GM12878 (cell line): ENCODE results near the gene CCDC159. TPM values are rescaled to one million over a fixed set of nuclear protein-coding genes. Genes with fewer than 3 reads are reported as not detected.

Experiments used
- ATAC-seq: fragments of 200-7000 bp; cut with Tn5 transposase; 3 replicates; pipeline ENCODE4 v1.9.1; 2020; ENCODE audit warnings: mild to moderate bottlenecking, moderate library complexity
- BruUV-seq: library from RNA; stranded (reverse); fragments of 400-500 nt; replicated peaks from 2 replicates; lab custom pipeline; 2021; lab: Mats Ljungman, UMichigan
- CTCF ChIA-PET: fragments of 300-600 bp; sonication (Branson Sonifier 250); formaldehyde crosslinking; extraction: SDS; loops from one replicate; lab custom pipeline; 2021; ENCODE audit warnings: inconsistent platforms; lab: Yijun Ruan, JAX
- POLR2A ChIA-PET: fragments of 350-600 bp; formaldehyde crosslinking; extraction: SDS; loops from one replicate; lab custom pipeline; 2021; ENCODE audit warnings: inconsistent platforms; lab: Charles Lee
- RAD21 ChIA-PET: fragments of 300-600 bp; sonication (Branson Sonifier 250); formaldehyde crosslinking; loops from one replicate; lab custom pipeline; 2023; ENCODE audit warnings: antibody characterized with exemption; ENCODE audit not compliant: unreplicated experiment; lab: Charles Lee
- SMC1A ChIA-PET: fragments of 300-600 bp; sonication (Branson Sonifier 250); formaldehyde crosslinking; loops from one replicate; lab custom pipeline; 2023; ENCODE audit not compliant: unreplicated experiment, uncharacterized antibody; lab: Charles Lee
- DNase-seq: peaks from one replicate; pipeline ENCODE4 v3.0.0-alpha.2; 2011; ENCODE audit warnings: low read depth, low spot score
- FAIRE-seq: peaks from 3 replicates; lab custom pipeline; 2011; peaks lifted over from hg19 to GRCh38; lab: Jason Lieb, UNC
- H2AFZ ChIP-seq: 2 replicates; pipeline ENCODE4 v1.6.0; 2011; ENCODE audit warnings: low read depth, low read length, control low read depth; ENCODE audit not compliant: control insufficient read depth
- H3K27ac ChIP-seq: 2 replicates; pipeline ENCODE4 v1.5.1; 2011; ENCODE audit warnings: control low read depth; ENCODE audit not compliant: control insufficient read depth, insufficient read depth
- H3K27me3 ChIP-seq, 2 experiments: replicated peaks in 1 of 2; 2 replicates each; pipeline versions ENCODE4 v1.6.0 to v1.6.1; 2011; ENCODE audit warnings: low read length in 1 of 2; ENCODE audit not compliant: control insufficient read depth in 2 of 2, insufficient read depth in 2 of 2
- H3K36me3 ChIP-seq, 2 experiments: 2 replicates each; pipeline ENCODE4 v1.5.1; 2011; ENCODE audit warnings: low read length in 1 of 2; ENCODE audit not compliant: control insufficient read depth in 2 of 2, insufficient read depth in 2 of 2
- H3K4me1 ChIP-seq: 2 replicates; pipeline ENCODE4 v1.6.1; 2011; ENCODE audit warnings: mild to moderate bottlenecking, low read length, moderate library complexity, mixed read lengths; ENCODE audit not compliant: control insufficient read depth, insufficient read depth
- H3K4me2 ChIP-seq: 2 replicates; pipeline ENCODE4 v1.6.0; 2011; ENCODE audit warnings: control low read depth; ENCODE audit not compliant: control insufficient read depth, insufficient read depth
- H3K4me3 ChIP-seq: fragments of 200-600 bp; sonication (generic); 2 replicates; pipeline ENCODE4 v1.5.1; 2016
- H3K79me2 ChIP-seq: 2 replicates; pipeline ENCODE4 v1.6.0; 2011; ENCODE audit warnings: low read length; ENCODE audit not compliant: control insufficient read depth, insufficient read depth
- H3K9ac ChIP-seq: 2 replicates; pipeline ENCODE4 v1.8.0; 2011; ENCODE audit warnings: low read length, control low read depth, mixed read lengths; ENCODE audit not compliant: control insufficient read depth, insufficient read depth
- H3K9me3 ChIP-seq: replicated peaks from 3 replicates; pipeline ENCODE4 v1.5.1; 2011; ENCODE audit warnings: mild to moderate bottlenecking, low read length; ENCODE audit not compliant: control insufficient read depth, insufficient read depth
- H4K20me1 ChIP-seq: 2 replicates; pipeline ENCODE4 v1.6.0; 2011; ENCODE audit not compliant: control insufficient read depth, insufficient read depth
- ATF3 ChIP-seq: IDR thresholded peaks from 2 replicates; pipeline ENCODE4 v1.6.1; 2011; ENCODE audit warnings: low read depth, mild to moderate bottlenecking, low read length, moderate library complexity, borderline replicate concordance; ENCODE audit errors: extremely low read depth
- CBFB ChIP-seq: IDR thresholded peaks from 2 replicates; pipeline ENCODE4 v1.6.1; 2016; ENCODE audit warnings: antibody characterized with exemption, low read depth
- CBX5 ChIP-seq: sonication (generic); IDR thresholded peaks from 2 replicates; pipeline ENCODE4 v1.6.1; 2016; ENCODE audit warnings: low read depth, moderate library complexity, mild to moderate bottlenecking, inconsistent platforms
- FOXM1 ChIP-seq: IDR thresholded peaks from 2 replicates; pipeline ENCODE4 v1.6.1; 2012; ENCODE audit warnings: low read depth, mild to moderate bottlenecking, inconsistent platforms, low read length, moderate library complexity
- HSF1 ChIP-seq: fragments of 150-350 bp; IDR thresholded peaks from 2 replicates; pipeline ENCODE4 v1.6.1; 2014; ENCODE audit warnings: mild to moderate bottlenecking, low read depth, low read length
- IRF4 ChIP-seq: IDR thresholded peaks from 2 replicates; pipeline ENCODE4 v1.6.1; 2011; ENCODE audit warnings: low read depth, low read length
- IRF5 ChIP-seq: fragments of 450-650 bp; IDR thresholded peaks from 2 replicates; pipeline ENCODE4 v1.6.1; 2017; ENCODE audit warnings: borderline replicate concordance
- KDM1A ChIP-seq: fragments of 200-600 bp; sonication (generic); IDR thresholded peaks from 2 replicates; pipeline ENCODE4 v1.6.1; 2016; ENCODE audit warnings: borderline replicate concordance
- LARP7 ChIP-seq: fragments of 450-650 bp; IDR thresholded peaks from 2 replicates; pipeline ENCODE4 v1.6.1; 2017; ENCODE audit warnings: mild to moderate bottlenecking
- MEF2B ChIP-seq: fragments of 450-650 bp; IDR thresholded peaks from 2 replicates; pipeline ENCODE4 v1.6.1; 2018; ENCODE audit warnings: mild to moderate bottlenecking, moderate library complexity; ENCODE audit not compliant: partially characterized antibody, poor library complexity, severe bottlenecking
- MTA2 ChIP-seq: fragments of 450-650 bp; IDR thresholded peaks from 2 replicates; pipeline ENCODE4 v1.6.1; 2016; ENCODE audit warnings: low read depth, mild to moderate bottlenecking, moderate library complexity
- NR2C2 ChIP-seq: IDR thresholded peaks from 2 replicates; pipeline ENCODE4 v1.6.1; 2011; ENCODE audit warnings: borderline replicate concordance, low read depth; ENCODE audit not compliant: control insufficient read depth, insufficient read length
- PML ChIP-seq: IDR thresholded peaks from 2 replicates; pipeline ENCODE4 v1.6.1; 2012; ENCODE audit warnings: low read length, inconsistent platforms
- POLR2AphosphoS5 ChIP-seq: IDR thresholded peaks from 2 replicates; pipeline ENCODE4 v1.6.1; 2011; ENCODE audit warnings: mild to moderate bottlenecking, low read length, inconsistent platforms
- RFX5 ChIP-seq: IDR thresholded peaks from 2 replicates; pipeline ENCODE4 v1.6.1; 2011; ENCODE audit warnings: low read depth, low read length, improper control_type of control experiment
- SMARCA5 ChIP-seq: fragments of 450-650 bp; IDR thresholded peaks from 2 replicates; pipeline ENCODE4 v1.6.1; 2017; ENCODE audit warnings: mild to moderate bottlenecking
- TCF3 ChIP-seq: IDR thresholded peaks from 2 replicates; pipeline ENCODE4 v1.6.1; 2012; ENCODE audit warnings: low read depth, mild to moderate bottlenecking, low read length, borderline replicate concordance; ENCODE audit not compliant: insufficient read depth
- ZBTB33 ChIP-seq: fragments of 450-650 bp; IDR thresholded peaks from 2 replicates; pipeline ENCODE4 v1.6.1; 2017; ENCODE audit warnings: mild to moderate bottlenecking
- ZNF217 ChIP-seq: fragments of 450-650 bp; IDR thresholded peaks from 2 replicates; pipeline ENCODE4 v1.6.1; 2017; ENCODE audit warnings: antibody characterized with exemption, mild to moderate bottlenecking
- ZZZ3 ChIP-seq: IDR thresholded peaks from 2 replicates; pipeline ENCODE4 v1.6.1; 2011; ENCODE audit warnings: low read depth; ENCODE audit not compliant: control insufficient read depth, insufficient read length
- WGBS: methylation state at CpG from one replicate; pipeline ENCODE4 v1.1.6; 2016; ENCODE audit warnings: low lambda C conversion rate; ENCODE audit not compliant: insufficient replicate concordance, insufficient coverage; ENCODE audit errors: missing lambda C conversion rate; 5-methylcytosine and 5-hydroxymethylcytosine counted together
- in situ Hi-C: fragments of 300-500 bp; cut with MboI; formaldehyde crosslinking; loops from 9 replicates; pipeline ENCODE4 v1.14.3; 2018; ENCODE audit warnings: mixed read lengths
- intact Hi-C: fragments of 100-400 bp; cut with micrococcal nuclease; formaldehyde crosslinking; loops from one replicate; pipeline ENCODE4 v1.14.2; 2022; ENCODE audit not compliant: unreplicated experiment
- polyA plus RNA-seq, 11 experiments: library from polyadenylated mRNA; depleted of rRNA in 4 of 11; unstranded in 6 of 11; stranded (reverse) in 5 of 11; fragments of >200 nt; fragmentation: Nextera tagmentation in 4 of 11; fragmentation: Illumina TruSeq in 1 of 11; extraction: Ambion mirVana in 4 of 11; extraction: Trizol in 1 of 11; gene quantifications; 1 replicate in 1 of 11; 2 replicates in 10 of 11; pipeline versions ENCODE4 v1.2.1 to v1.2.3, GENCODE V29; 2011 to 2016; ENCODE audit warnings: inconsistent platforms in 2 of 11, missing spikeins in 2 of 11, low read depth in 1 of 11
- total RNA-seq, 4 experiments: library from RNA; depleted of rRNA in 3 of 4; stranded (reverse); fragments of >200 nt in 3 of 4; fragmentation: Illumina TruSeq in 1 of 4; extraction: Trizol in 1 of 4; gene quantifications; 2 replicates each; pipeline versions ENCODE4 v1.2.1 to v1.2.3, GENCODE V29; 2013 to 2021

Gene CCDC159
- total and polyA plus RNA-seq, 10 of the 15 experiments (the other 5 are each of a cell fraction or from before 2014, with no cell fraction given): 0.61 to 14.7 (median 10.1) TPM

GRCh38 chr19:11373885-11374432 lies 27.6 kb downstream of the CCDC159 start:
- POLR2A ChIA-PET: interaction anchor here (0.6 to 4.8 kb wide), 11 partner anchors 9 to 424 kb away, joined by 3 to 48 read pairs (median 5); partner anchors contain the start of genes CCDC159, ODAD3, PRKCSH and TMEM205
- in situ Hi-C loops: no loop called here
- FAIRE-seq: no peak
- TF ChIP-seq ATF3: no peak
- TF ChIP-seq LARP7: peak; percentile 56
- no peak for TF ChIP-seq RFX5
- no peak for TF ChIP-seq NR2C2
- TF ChIP-seq TCF3: no peak
- TF ChIP-seq KDM1A: peak; percentile 76; the same call in 1 of the 2 replicates
- peak; percentile 96 for TF ChIP-seq ZNF217
- no peak for TF ChIP-seq CBX5
- no peak for TF ChIP-seq PML
- TF ChIP-seq IRF4: no peak
- TF ChIP-seq FOXM1: no peak
- TF ChIP-seq HSF1: no peak
- no peak for TF ChIP-seq ZZZ3
- no peak for TF ChIP-seq IRF5
- TF ChIP-seq CBFB: 0 out of 2 replicates have a peak, but pooled peaks have one; percentile 1
- TF ChIP-seq POLR2AphosphoS5: no peak
- TF ChIP-seq MEF2B: peak; percentile 2
- TF ChIP-seq SMARCA5: peak; percentile 94
- peak; percentile 33; the same call in 1 of the 2 replicates for TF ChIP-seq MTA2
- TF ChIP-seq ZBTB33: no peak

More at GRCh38 chr19:11373885-11374432, 27.6 kb downstream of the CCDC159 start:
- intact Hi-C loops: loop anchor here (2.0 kb wide), 1 partner anchor 27 kb away; the partner anchor contains the start of genes CCDC159 and TMEM205
- no TSS peak for BruUV-seq
- Histone ChIP-seq H3K9ac (peak overlapping the region; percentile 87; the same call in 1 of the 2 replicates), H3K4me3 (peak overlapping the region; percentile 77), H3K9me3 (no peaks in the 10 kb centered on the region), H4K20me1 (no peaks in the 10 kb centered on the region), H3K27ac (peak overlapping the region; percentile 94), H3K4me1 (peaks cover 21% of the 10 kb centered on the region), H3K4me2 (peak overlapping the region; percentile 83), H3K36me3 (no peaks in the 10 kb centered on the region), H2AFZ (peak overlapping the region; percentile 98), H3K27me3 (no peaks in the 10 kb centered on the region), H3K79me2 (peaks cover 10% of the 10 kb centered on the region)
- ChIA-PET SMC1A (interaction anchor here (0.8 to 6.1 kb wide), 10 partner anchors 27 to 155 kb away, joined by 3 to 40 read pairs (median 10); partner anchors contain the start of genes CCDC159, ECSIT, ODAD3 and PRKCSH), CTCF (interaction anchor here (0.7 to 5.6 kb wide), 9 partner anchors 9 to 109 kb away, joined by 3 to 62 read pairs (median 8); partner anchors contain the start of genes CCDC159, EPOR, TMEM205 and TSPAN16), RAD21 (interaction anchor here (0.5 to 5.2 kb wide), 15 partner anchors 9 to 507 kb away, joined by 3 to 36 read pairs (median 5); partner anchors contain the start of genes CCDC159, EPOR, ODAD3 and RAB3D)
- WGBS: 5% methylated on average over 11 of the region's 11 CpGs
- DNase-seq: no peak
- ATAC-seq: no peak
